PFSK-1 (cell line): ENCODE results near the gene EPS8L1.

Experiments used
- POLR2AphosphoS5 ChIP-seq: IDR thresholded peaks from 2 replicates; pipeline ENCODE4 v1.6.1; 2012; ENCODE audit warnings: low read depth, mild to moderate bottlenecking, control low read depth, low read length, moderate library complexity
- REST ChIP-seq, 2 experiments: IDR thresholded peaks; 2 replicates each; pipeline versions ENCODE4 v1.6.1 to v1.8.0; 2011 to 2012; ENCODE audit warnings: low read depth in 2 of 2, low read length in 2 of 2, control low read depth in 1 of 2, inconsistent platforms in 1 of 2, mild to moderate bottlenecking in 1 of 2, moderate library complexity in 1 of 2; ENCODE audit not compliant: insufficient read depth in 1 of 2
- SIN3A ChIP-seq: IDR thresholded peaks from 2 replicates; pipeline ENCODE4 v1.6.1; 2012; ENCODE audit warnings: mild to moderate bottlenecking, low read length, moderate library complexity, borderline replicate concordance; ENCODE audit not compliant: insufficient read depth
- TAF1 ChIP-seq: IDR thresholded peaks from 2 replicates; pipeline ENCODE4 v1.6.1; 2012; ENCODE audit warnings: low read length, control low read depth, borderline replicate concordance; ENCODE audit not compliant: insufficient read depth

GRCh38 chr19:55136399-55137102 lies 60.9 kb downstream of the EPS8L1 start:
- TF ChIP-seq POLR2AphosphoS5, result no peak
- no peak for TF ChIP-seq REST (IDR thresholded peaks at IDR 0.05; ENCODE audit: insufficient read depth in 1 of 2, low read depth in 2 of 2, low read length in 2 of 2)
- TF ChIP-seq TAF1, result no peak
- TF ChIP-seq SIN3A, result no peak
